ENCODE results near the gene GRHL3. TPM values are rescaled to one million over a fixed set of nuclear protein-coding genes. Genes with fewer than 3 reads are reported as not detected.

The GRHL3 gene
- polyA plus RNA-seq, 3 donors = 0.03 TPM; not detected in 2

GRCh38 chr1:24318615-24319311 lies 394 bp upstream of the GRHL3 start:
- Histone ChIP-seq H4K20me1 (ENCODE audit: insufficient read depth, low read length) (no peaks in the 10 kb centered on the region), H3K4me2 (replicated peaks; ENCODE audit: extremely low read depth, low read length, poor library complexity, severe bottlenecking) (no peak overlapping the region), H3K4me3 (replicated peaks in 1 of 3; ENCODE audit: low read depth in 2 of 3, low read length in 3 of 3) (no peak overlapping the region), H3K36me3 (replicated peaks in 1 of 2; ENCODE audit: control insufficient read depth in 1 of 2, insufficient read depth in 2 of 2, low read length in 2 of 2) (no peaks in the 10 kb centered on the region), H3K79me2 (ENCODE audit: insufficient read depth, low read length) (no peaks in the 10 kb centered on the region), H3K27me3 (ENCODE audit: control insufficient read depth in 2 of 2, insufficient read depth in 2 of 2, low read length in 2 of 2) (peaks cover 50 to 63% of the 10 kb centered on the region in 2 donors), H3K9me3 (replicated peaks in 1 of 2; ENCODE audit: control insufficient read depth in 1 of 2, insufficient read depth in 1 of 2, low read length in 2 of 2) (peaks cover 0 to 10% of the 10 kb centered on the region in 2 donors), H3K9ac (ENCODE audit: insufficient read depth, low read length, poor library complexity, severe bottlenecking) (no peak overlapping the region), H3K4me1 (ENCODE audit: control insufficient read depth in 1 of 2, insufficient read depth in 2 of 2, low read length in 2 of 2) (peaks cover 10 to 29% of the 10 kb centered on the region in 2 donors), H2AFZ (ENCODE audit: insufficient read depth, low read depth, low read length, poor library complexity, severe bottlenecking) (no peak overlapping the region), H3K27ac (ENCODE audit: low read depth in 1 of 2, low read length in 2 of 2) (no peak overlapping the region)
- DNase-seq = no peak
- 39% methylated on average over 2 of the region's 5 CpGs for WGBS (ENCODE audit: insufficient coverage)
- intact Hi-C loops (cut with micrococcal nuclease) = no loop called here
- Mint-ChIP-seq H3K36me3 (peaks cover 4 to 22% of the 10 kb centered on the region in 2 donors), H3K27ac (no peak overlapping the region), H3K27me3 (ENCODE audit: low read depth in 3 of 3) (peaks cover 56 to 71% (median 61%) of the 10 kb centered on the region in 3 donors), H3K4me1 (peaks cover 32% of the 10 kb centered on the region), H3K4me3 (peak overlapping the region in 1 of 2 donors; percentile 99), H3K9me3 (peaks cover 0 to 12% (median 4%) of the 10 kb centered on the region in 7 donors)
- no peak for TF ChIP-seq CTCF (IDR thresholded peaks at IDR 0.05)

DNA sequence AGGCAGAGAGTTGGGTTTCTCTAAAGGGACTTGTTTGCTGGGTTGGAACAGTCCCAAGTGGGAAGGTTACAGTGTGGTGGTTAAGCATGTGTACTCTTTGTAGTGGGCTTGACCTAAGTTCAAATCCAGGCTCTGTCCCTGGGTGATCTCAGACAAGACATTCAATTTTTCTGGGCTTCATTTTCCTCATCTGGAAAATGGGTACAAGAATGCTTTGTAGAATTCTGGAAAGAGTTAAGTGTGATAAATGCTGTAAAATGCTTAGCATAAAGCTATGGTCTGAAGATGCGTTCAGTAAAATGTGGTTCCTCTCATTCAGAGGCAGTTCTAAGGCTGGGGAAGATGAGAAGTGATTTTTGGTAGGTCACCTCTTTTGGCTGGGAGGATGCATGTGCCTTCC lies 805 bp downstream of the GRHL3 start:
- Histone ChIP-seq H3K4me3 (replicated peaks in 1 of 3; ENCODE audit: low read depth in 2 of 3, low read length in 3 of 3) (no peak overlapping the region), H3K9ac (ENCODE audit: insufficient read depth, low read length, poor library complexity, severe bottlenecking) (no peak overlapping the region), H3K27ac (ENCODE audit: low read depth in 1 of 2, low read length in 2 of 2) (no peak overlapping the region), H4K20me1 (ENCODE audit: insufficient read depth, low read length) (no peaks in the 10 kb centered on the region), H3K36me3 (replicated peaks in 1 of 2; ENCODE audit: control insufficient read depth in 1 of 2, insufficient read depth in 2 of 2, low read length in 2 of 2) (no peaks in the 10 kb centered on the region), H3K27me3 (ENCODE audit: control insufficient read depth in 2 of 2, insufficient read depth in 2 of 2, low read length in 2 of 2) (peaks cover 56 to 74% of the 10 kb centered on the region in 2 donors), H3K79me2 (ENCODE audit: insufficient read depth, low read length) (no peaks in the 10 kb centered on the region), H3K4me2 (replicated peaks; ENCODE audit: extremely low read depth, low read length, poor library complexity, severe bottlenecking) (no peak overlapping the region), H2AFZ (ENCODE audit: insufficient read depth, low read depth, low read length, poor library complexity, severe bottlenecking) (no peak overlapping the region), H3K9me3 (replicated peaks in 1 of 2; ENCODE audit: control insufficient read depth in 1 of 2, insufficient read depth in 1 of 2, low read length in 2 of 2) (peaks cover 0 to 10% of the 10 kb centered on the region in 2 donors), H3K4me1 (ENCODE audit: control insufficient read depth in 1 of 2, insufficient read depth in 2 of 2, low read length in 2 of 2) (peaks cover 10 to 29% of the 10 kb centered on the region in 2 donors)
- Mint-ChIP-seq H3K27ac (no peak overlapping the region), H3K9me3 (peaks cover 0 to 12% (median 4%) of the 10 kb centered on the region in 7 donors), H3K4me1 (peaks cover 32% of the 10 kb centered on the region), H3K36me3 (peaks cover 4 to 22% of the 10 kb centered on the region in 2 donors), H3K4me3 (peak overlapping the region in 1 of 2 donors; percentile 99), H3K27me3 (ENCODE audit: low read depth in 3 of 3) (peaks cover 65 to 80% (median 67%) of the 10 kb centered on the region in 3 donors)
- 100% methylated on average over 1 of the region's 1 CpG for WGBS (ENCODE audit: insufficient coverage)
- TF ChIP-seq CTCF (IDR thresholded peaks at IDR 0.05) = no peak
- DNase-seq = no peak
- intact Hi-C loops (cut with micrococcal nuclease) = no loop called here
